Keratinocyte (primary cell): ENCODE data around the gene HTRA3. TPM values are rescaled to one million over a fixed set of nuclear protein-coding genes. Genes with fewer than 3 reads are reported as not detected.

Experiments used
- DNase-seq: peaks from one replicate; pipeline ENCODE4 v3.0.0-alpha.2; 2011; ENCODE audit warnings: low read depth, missing footprints, low spot score
- FAIRE-seq: peaks from 2 replicates; lab custom pipeline; 2011; peaks lifted over from hg19 to GRCh38; lab: Jason Lieb, UNC
- H2AFZ ChIP-seq: 2 replicates; pipeline ENCODE4 v1.6.0; 2012; ENCODE audit warnings: low read length, control low read depth, inconsistent platforms; ENCODE audit not compliant: control insufficient read depth
- H3K27ac ChIP-seq: 2 replicates; pipeline ENCODE4 v1.5.1; 2011; ENCODE audit warnings: low read length; ENCODE audit not compliant: control insufficient read depth, insufficient read depth
- H3K27me3 ChIP-seq: 3 replicates; pipeline ENCODE4 v1.6.0; 2011; ENCODE audit warnings: low read length; ENCODE audit not compliant: control insufficient read depth, insufficient read depth; ENCODE audit errors: extremely low read depth
- H3K36me3 ChIP-seq, 2 experiments: 2 replicates in 1 of 2; 3 replicates in 1 of 2; pipeline ENCODE4 v1.5.1; 2011; ENCODE audit warnings: low read length in 2 of 2, mild to moderate bottlenecking in 1 of 2; ENCODE audit not compliant: control insufficient read depth in 2 of 2, insufficient read depth in 2 of 2; ENCODE audit errors: extremely low read depth in 1 of 2
- H3K4me1 ChIP-seq: 3 replicates; pipeline ENCODE4 v1.5.1; 2011; ENCODE audit warnings: low read length; ENCODE audit not compliant: control insufficient read depth, insufficient read depth; ENCODE audit errors: extremely low read depth
- H3K4me2 ChIP-seq: 3 replicates; pipeline ENCODE4 v1.6.0; 2011; ENCODE audit warnings: low read depth, low read length; ENCODE audit not compliant: control insufficient read depth, insufficient read depth; ENCODE audit errors: extremely low read depth
- H3K4me3 ChIP-seq, 3 experiments: fragments of 200-600 bp in 1 of 3; sonication (generic) in 1 of 3; 2 replicates in 2 of 3; 3 replicates in 1 of 3; pipeline ENCODE4 v1.5.1; 2011 to 2016; ENCODE audit warnings: low read length in 3 of 3, mild to moderate bottlenecking in 3 of 3, control low read depth in 2 of 3, inconsistent platforms in 1 of 3, low read depth in 1 of 3, mixed read lengths in 1 of 3, mixed run types in 1 of 3, moderate library complexity in 1 of 3; ENCODE audit not compliant: control insufficient read depth in 2 of 3, insufficient read depth in 2 of 3; ENCODE audit errors: extremely low read depth in 1 of 3
- H3K79me2 ChIP-seq: 2 replicates; pipeline ENCODE4 v1.6.0; 2012; ENCODE audit warnings: low read length; ENCODE audit not compliant: control insufficient read depth, insufficient read depth
- H3K9ac ChIP-seq: 3 replicates; pipeline ENCODE4 v1.6.0; 2011; ENCODE audit warnings: low read length; ENCODE audit not compliant: control insufficient read depth, insufficient read depth; ENCODE audit errors: extremely low read depth
- H3K9me1 ChIP-seq: 3 replicates; pipeline ENCODE4 v1.6.0; 2011; ENCODE audit warnings: low read length; ENCODE audit not compliant: control insufficient read depth, insufficient read depth; ENCODE audit errors: extremely low read depth
- H3K9me3 ChIP-seq: 2 replicates; pipeline ENCODE4 v1.5.1; 2012; ENCODE audit warnings: low read depth, low read length; ENCODE audit not compliant: control insufficient read depth
- H4K20me1 ChIP-seq: 3 replicates; pipeline ENCODE4 v1.6.0; 2011; ENCODE audit warnings: low read length; ENCODE audit not compliant: control insufficient read depth, insufficient read depth; ENCODE audit errors: extremely low read depth
- CTCF ChIP-seq, 3 experiments: IDR thresholded peaks in 1 of 3; conservative IDR thresholded peaks in 1 of 3; optimal IDR thresholded peaks in 1 of 3; 2 replicates in 2 of 3; 3 replicates in 1 of 3; pipeline versions ENCODE3 to v1.5.1; 2011; ENCODE audit warnings: low read length in 3 of 3, mild to moderate bottlenecking in 3 of 3, moderate library complexity in 2 of 3, control low read depth in 1 of 3, inconsistent platforms in 1 of 3; ENCODE audit not compliant: insufficient read depth in 2 of 3; ENCODE audit errors: extremely low read depth in 1 of 3
- EZH2 ChIP-seq: IDR thresholded peaks from one replicate; pipeline ENCODE4 v1.6.1; 2012; ENCODE audit warnings: inconsistent platforms, mild to moderate bottlenecking, low read length, moderate library complexity
- dilution Hi-C: fragments of 300-500 bp; cut with MboI; formaldehyde crosslinking; loops from one replicate; pipeline ENCODE4 v1.7.0; 2020; ENCODE audit warnings: low sequenced_read_pairs; ENCODE audit not compliant: extremely low pct_ligation_motif_present
- polyA plus RNA-seq, 5 experiments: library from polyadenylated mRNA; depleted of rRNA in 3 of 5; stranded (reverse) in 3 of 5; stranded (forward) in 1 of 5; unstranded in 1 of 5; fragments of >200 nt; gene quantifications; 1 replicate in 1 of 5; 2 replicates in 3 of 5; 3 replicates in 1 of 5; pipeline versions ENCODE4 v1.2.1 to v1.2.3, GENCODE V29; 2011 to 2012; ENCODE audit warnings: missing spikeins in 2 of 5, low read depth in 1 of 5, low replicate concordance in 1 of 5

Gene HTRA3
- polyA plus RNA-seq, 1 donor (not counting 4 experiments of a cell fraction or from before 2014, with no cell fraction given) = not detected

GRCh38 chr4:8332891-8333331 is 63.4 kb downstream of the HTRA3 start:
- Histone ChIP-seq H3K27ac (no peak overlapping the region), H4K20me1 (no peaks in the 10 kb centered on the region), H3K9me1 (no peaks in the 10 kb centered on the region), H3K4me1 (peaks cover 23% of the 10 kb centered on the region), H3K4me3 (no peak overlapping the region), H3K9me3 (no peaks in the 10 kb centered on the region), H3K36me3 (no peaks in the 10 kb centered on the region), H3K79me2 (no peaks in the 10 kb centered on the region), H3K4me2 (no peak overlapping the region), H3K9ac (no peak overlapping the region), H3K27me3 (no peaks in the 10 kb centered on the region), H2AFZ (no peak overlapping the region)
- TF ChIP-seq EZH2 (no peak), CTCF (optimal IDR thresholded peaks at IDR 0.05 in 1 of 3, IDR thresholded peaks at IDR 0.05 in 1 of 3, conservative IDR thresholded peaks at IDR 0.05 in 1 of 3; ENCODE audit: extremely low read depth in 1 of 3, insufficient read depth in 2 of 3, low read length in 3 of 3) (no peak)
- FAIRE-seq = peak; percentile 76
- dilution Hi-C loops = no loop called here
- no peak for DNase-seq

- H2AFZ ChIP-seq = no peak overlapping the region
- no peak for TF ChIP-seq CTCF (optimal IDR thresholded peaks at IDR 0.05 in 1 of 3, IDR thresholded peaks at IDR 0.05 in 1 of 3, conservative IDR thresholded peaks at IDR 0.05 in 1 of 3; ENCODE audit: extremely low read depth in 1 of 3, insufficient read depth in 2 of 3, low read length in 3 of 3)
- TF ChIP-seq EZH2 = no peak
- H3K27ac ChIP-seq = no peak overlapping the region
- no peak for FAIRE-seq
- no peak for DNase-seq
- H3K27me3 ChIP-seq = no peaks in the 10 kb centered on the region
- H3K79me2 ChIP-seq = no peaks in the 10 kb centered on the region
- no peaks in the 10 kb centered on the region for H3K9me1 ChIP-seq
- no peaks in the 10 kb centered on the region for H3K36me3 ChIP-seq
- H3K9me3 ChIP-seq = no peaks in the 10 kb centered on the region
- dilution Hi-C loops = no loop called here
- H3K4me3 ChIP-seq = no peak overlapping the region
- no peak overlapping the region for H3K9ac ChIP-seq
- H3K4me2 ChIP-seq = no peak overlapping the region
- H4K20me1 ChIP-seq = no peaks in the 10 kb centered on the region
- peaks cover 23% of the 10 kb centered on the region for H3K4me1 ChIP-seq
Measured at GRCh38 chr4:8333726-8334460, 64.3 kb downstream of the HTRA3 start.
